GM18498 (cell line): ENCODE results near the gene NFKBIL1.

Source experiments
- ATAC-seq: cut with Tn5 transposase; IDR thresholded peaks from one replicate; pipeline ENCODE4 v1.9.1; 2021; ENCODE audit warnings: mild to moderate bottlenecking, moderate library complexity; ENCODE audit not compliant: unreplicated experiment

Gene NFKBIL1

DNA sequence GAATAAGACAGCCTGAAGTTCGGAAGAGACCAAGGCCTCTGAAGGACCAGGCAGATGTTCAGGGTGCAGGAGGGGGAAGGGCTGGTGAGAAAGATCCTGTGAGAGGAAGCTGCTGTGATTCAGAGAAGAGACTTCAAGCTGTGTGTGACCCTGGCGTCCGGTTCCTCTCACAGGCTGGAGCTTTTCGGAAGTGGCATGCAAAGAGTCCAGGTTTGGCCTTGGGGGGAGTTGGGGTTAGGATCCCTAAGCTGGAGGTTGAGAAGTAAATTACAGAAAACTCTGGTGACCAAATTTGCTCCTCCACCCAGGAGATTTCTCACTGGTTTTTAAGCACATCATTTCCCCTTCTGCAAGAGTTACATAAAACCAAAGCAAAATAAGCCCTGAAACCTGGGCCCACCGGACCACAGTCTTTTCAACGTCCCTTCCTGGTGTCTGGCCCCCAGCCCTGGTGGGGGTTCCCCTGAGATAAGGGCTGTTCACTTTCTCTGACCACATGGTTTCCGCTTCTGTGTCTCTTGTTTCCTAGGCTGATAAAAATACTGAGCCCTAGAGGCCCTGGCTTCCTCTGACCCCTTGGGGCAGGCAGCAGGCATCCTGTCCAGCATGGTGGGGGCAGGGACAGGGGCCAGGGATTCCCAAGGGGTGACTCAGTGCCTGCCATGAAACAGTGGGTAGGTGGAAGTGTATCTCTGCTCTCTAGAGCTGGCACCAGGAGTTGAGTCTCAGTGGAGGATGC, 12.7 kb downstream of the NFKBIL1 start:
- peak; percentile 68 for ATAC-seq

DNA sequence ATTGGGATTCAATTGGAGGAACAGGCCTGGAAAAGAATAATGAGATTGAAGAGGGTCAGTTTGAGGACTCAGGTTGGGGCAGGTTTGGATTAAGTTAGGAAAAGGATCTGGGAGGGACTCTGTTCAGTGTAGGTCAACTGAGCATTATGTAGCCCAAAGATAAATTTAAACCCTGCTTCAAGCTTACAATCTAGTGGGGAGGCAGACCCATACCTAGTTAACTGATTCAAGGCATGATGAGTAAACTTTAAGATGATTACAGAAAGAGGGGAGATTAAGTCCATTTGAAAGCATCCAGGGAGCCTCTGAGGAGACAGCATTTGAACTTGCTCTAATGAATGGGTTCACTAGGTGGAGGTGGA, 13.3 kb downstream of the NFKBIL1 start:
- ATAC-seq: no peak

DNA sequence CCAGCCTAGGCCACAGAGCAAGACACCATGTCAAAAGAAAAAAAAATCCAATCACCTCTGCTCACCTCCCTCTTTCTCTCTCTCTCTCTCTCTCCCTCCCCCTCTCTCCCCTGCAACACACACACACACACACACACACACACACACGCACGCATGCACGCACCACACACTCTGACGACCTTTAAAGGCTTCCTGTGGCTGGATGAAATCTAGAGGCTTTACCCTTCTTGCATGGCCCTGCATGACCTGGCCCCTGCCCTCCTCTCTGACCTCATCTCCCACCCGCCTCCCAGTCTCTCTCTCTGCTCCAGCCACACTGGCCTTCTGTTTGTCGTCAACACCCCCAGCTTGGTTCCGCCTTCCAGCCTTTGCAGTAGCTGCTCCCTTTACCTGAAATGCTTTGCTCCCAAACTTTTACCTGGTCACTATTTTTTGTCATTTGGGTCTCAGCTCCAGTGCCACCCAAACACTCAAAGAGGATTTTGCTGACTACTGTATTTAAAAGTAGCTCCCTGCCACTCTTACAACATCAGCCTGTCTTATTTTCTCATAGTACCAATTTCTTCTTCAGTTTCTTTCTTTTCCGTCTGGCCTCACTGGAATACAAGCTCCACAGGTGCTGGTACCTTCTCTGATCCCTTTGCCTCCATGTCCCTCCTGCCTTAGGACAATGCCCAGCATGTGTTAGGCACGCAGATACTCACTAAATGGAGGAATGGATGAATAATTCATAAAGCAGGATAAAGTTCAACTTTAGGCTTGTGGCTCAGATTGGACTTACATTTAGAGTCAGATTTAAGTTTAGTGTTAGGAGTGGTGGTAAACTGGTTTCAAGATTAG, 20.3 kb downstream of the NFKBIL1 start:
- no peak for ATAC-seq

DNA sequence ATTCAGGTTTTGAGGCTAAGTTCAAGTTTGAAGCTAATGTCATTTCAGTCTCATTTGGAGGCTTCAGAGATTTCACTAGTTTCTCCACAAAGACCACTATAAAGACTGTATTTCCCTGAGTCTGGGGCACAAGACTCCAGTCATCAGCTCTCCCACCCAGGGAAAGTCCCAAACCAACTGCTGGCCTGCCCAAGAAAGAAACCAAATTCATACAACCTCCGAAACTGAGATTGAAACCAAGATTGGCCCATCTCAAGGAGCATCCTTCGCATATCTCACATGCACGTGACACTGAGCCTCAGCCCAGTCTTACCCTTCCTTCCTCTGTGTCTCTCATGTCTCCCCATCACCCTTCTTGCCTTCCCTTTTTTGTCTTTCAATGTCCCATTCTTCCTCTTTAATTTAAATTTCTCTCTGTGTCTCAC, 21.1 kb downstream of the NFKBIL1 start:
- ATAC-seq: peak; percentile 63

DNA sequence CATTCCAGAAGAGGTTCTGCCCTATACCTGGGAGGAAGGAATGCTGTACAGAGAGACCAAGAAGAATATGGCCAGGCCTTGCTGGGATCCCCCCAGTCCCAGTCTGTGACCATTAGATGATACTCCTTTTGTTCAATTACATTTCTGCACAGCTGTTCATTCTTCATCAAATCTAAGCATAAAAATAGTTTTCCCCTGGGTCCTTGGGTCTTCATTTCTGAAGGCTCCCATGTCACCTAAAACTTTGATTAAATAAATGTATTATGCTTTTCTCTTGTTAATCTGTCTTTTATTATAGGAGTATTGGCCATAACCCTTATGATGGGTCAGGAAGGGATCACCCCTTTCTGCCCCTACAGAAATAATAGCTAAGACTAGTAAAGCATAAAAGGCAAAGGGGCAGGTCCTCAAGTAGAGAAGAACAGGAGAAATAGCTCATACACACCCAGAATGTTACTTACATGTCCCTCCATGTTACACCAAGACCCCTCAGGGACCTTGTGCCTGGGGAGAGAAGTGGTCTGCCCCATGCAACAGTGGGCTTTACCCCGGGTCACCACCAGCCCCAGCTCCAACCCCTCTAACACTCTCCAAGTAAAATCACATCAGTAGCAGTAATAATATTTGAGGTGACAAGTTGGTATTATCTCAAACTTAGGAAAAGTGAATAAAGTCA, 22.6 kb downstream of the NFKBIL1 start:
- no peak for ATAC-seq

DNA sequence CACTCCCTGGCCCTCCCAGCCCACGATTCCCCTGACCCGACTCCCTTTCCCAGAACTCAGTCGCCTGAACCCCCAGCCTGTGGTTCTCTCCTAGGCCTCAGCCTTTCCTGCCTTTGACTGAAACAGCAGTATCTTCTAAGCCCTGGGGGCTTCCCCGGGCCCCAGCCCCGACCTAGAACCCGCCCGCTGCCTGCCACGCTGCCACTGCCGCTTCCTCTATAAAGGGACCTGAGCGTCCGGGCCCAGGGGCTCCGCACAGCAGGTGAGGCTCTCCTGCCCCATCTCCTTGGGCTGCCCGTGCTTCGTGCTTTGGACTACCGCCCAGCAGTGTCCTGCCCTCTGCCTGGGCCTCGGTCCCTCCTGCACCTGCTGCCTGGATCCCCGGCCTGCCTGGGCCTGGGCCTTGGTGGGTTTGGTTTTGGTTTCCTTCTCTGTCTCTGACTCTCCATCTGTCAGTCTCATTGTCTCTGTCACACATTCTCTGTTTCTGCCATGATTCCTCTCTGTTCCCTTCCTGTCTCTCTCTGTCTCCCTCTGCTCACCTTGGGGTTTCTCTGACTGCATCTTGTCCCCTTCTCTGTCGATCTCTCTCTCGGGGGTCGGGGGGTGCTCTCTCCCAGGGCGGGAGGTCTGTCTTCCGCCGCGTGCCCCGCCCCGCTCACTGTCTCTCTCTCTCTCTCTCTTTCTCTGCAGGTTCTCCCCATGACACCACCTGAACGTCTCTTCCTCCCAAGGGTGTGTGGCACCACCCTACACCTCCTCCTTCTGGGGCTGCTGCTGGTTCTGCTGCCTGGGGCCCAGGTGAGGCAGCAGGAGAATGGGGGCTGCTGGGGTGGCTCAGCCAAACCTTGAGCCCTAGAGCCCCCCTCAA, 24.9 kb downstream of the NFKBIL1 start, which contains the start of gene LTA:
Gene LTA (plus strand): TSS at position 249 of the 871 bp plus-strand sequence. CDS start 454 bp downstream, at position 703.
- ATAC-seq: peak; percentile 45

DNA sequence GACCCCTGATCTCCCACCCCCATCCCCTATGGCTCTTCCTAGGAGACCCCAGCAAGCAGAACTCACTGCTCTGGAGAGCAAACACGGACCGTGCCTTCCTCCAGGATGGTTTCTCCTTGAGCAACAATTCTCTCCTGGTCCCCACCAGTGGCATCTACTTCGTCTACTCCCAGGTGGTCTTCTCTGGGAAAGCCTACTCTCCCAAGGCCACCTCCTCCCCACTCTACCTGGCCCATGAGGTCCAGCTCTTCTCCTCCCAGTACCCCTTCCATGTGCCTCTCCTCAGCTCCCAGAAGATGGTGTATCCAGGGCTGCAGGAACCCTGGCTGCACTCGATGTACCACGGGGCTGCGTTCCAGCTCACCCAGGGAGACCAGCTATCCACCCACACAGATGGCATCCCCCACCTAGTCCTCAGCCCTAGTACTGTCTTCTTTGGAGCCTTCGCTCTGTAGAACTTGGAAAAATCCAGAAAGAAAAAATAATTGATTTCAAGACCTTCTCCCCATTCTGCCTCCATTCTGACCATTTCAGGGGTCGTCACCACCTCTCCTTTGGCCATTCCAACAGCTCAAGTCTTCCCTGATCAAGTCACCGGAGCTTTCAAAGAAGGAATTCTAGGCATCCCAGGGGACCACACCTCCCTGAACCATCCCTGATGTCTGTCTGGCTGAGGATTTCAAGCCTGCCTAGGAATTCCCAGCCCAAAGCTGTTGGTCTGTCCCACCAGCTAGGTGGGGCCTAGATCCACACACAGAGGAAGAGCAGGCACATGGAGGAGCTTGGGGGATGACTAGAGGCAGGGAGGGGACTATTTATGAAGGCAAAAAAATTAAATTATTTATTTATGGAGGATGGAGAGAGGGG, 26.1 kb downstream of the NFKBIL1 start:
- no peak for ATAC-seq

DNA sequence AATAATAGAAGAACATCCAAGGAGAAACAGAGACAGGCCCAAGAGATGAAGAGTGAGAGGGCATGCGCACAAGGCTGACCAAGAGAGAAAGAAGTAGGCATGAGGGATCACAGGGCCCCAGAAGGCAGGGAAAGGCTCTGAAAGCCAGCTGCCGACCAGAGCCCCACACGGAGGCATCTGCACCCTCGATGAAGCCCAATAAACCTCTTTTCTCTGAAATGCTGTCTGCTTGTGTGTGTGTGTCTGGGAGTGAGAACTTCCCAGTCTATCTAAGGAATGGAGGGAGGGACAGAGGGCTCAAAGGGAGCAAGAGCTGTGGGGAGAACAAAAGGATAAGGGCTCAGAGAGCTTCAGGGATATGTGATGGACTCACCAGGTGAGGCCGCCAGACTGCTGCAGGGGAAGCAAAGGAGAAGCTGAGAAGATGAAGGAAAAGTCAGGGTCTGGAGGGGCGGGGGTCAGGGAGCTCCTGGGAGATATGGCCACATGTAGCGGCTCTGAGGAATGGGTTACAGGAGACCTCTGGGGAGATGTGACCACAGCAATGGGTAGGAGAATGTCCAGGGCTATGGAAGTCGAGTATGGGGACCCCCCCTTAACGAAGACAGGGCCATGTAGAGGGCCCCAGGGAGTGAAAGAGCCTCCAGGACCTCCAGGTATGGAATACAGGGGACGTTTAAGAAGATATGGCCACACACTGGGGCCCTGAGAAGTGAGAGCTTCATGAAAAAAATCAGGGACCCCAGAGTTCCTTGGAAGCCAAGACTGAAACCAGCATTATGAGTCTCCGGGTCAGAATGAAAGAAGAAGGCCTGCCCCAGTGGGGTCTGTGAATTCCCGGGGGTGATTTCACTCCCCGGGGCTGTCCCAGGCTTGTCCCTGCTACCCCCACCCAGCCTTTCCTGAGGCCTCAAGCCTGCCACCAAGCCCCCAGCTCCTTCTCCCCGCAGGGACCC, 27.0 kb downstream of the NFKBIL1 start:
- no peak for ATAC-seq

DNA sequence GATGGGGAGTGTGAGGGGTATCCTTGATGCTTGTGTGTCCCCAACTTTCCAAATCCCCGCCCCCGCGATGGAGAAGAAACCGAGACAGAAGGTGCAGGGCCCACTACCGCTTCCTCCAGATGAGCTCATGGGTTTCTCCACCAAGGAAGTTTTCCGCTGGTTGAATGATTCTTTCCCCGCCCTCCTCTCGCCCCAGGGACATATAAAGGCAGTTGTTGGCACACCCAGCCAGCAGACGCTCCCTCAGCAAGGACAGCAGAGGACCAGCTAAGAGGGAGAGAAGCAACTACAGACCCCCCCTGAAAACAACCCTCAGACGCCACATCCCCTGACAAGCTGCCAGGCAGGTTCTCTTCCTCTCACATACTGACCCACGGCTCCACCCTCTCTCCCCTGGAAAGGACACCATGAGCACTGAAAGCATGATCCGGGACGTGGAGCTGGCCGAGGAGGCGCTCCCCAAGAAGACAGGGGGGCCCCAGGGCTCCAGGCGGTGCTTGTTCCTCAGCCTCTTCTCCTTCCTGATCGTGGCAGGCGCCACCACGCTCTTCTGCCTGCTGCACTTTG, 28.0 kb downstream of the NFKBIL1 start, which contains the start of gene TNF:
Gene TNF (plus strand): TSS at position 231 of the 567 bp plus-strand sequence. CDS start 177 bp downstream, at position 408.
- no peak for ATAC-seq

DNA sequence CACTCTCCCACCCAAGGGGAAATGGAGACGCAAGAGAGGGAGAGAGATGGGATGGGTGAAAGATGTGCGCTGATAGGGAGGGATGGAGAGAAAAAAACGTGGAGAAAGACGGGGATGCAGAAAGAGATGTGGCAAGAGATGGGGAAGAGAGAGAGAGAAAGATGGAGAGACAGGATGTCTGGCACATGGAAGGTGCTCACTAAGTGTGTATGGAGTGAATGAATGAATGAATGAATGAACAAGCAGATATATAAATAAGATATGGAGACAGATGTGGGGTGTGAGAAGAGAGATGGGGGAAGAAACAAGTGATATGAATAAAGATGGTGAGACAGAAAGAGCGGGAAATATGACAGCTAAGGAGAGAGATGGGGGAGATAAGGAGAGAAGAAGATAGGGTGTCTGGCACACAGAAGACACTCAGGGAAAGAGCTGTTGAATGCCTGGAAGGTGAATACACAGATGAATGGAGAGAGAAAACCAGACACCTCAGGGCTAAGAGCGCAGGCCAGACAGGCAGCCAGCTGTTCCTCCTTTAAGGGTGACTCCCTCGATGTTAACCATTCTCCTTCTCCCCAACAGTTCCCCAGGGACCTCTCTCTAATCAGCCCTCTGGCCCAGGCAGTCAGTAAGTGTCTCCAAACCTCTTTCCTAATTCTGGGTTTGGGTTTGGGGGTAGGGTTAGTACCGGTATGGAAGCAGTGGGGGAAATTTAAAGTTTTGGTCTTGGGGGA, 28.7 kb downstream of the NFKBIL1 start:
- no peak for ATAC-seq

DNA sequence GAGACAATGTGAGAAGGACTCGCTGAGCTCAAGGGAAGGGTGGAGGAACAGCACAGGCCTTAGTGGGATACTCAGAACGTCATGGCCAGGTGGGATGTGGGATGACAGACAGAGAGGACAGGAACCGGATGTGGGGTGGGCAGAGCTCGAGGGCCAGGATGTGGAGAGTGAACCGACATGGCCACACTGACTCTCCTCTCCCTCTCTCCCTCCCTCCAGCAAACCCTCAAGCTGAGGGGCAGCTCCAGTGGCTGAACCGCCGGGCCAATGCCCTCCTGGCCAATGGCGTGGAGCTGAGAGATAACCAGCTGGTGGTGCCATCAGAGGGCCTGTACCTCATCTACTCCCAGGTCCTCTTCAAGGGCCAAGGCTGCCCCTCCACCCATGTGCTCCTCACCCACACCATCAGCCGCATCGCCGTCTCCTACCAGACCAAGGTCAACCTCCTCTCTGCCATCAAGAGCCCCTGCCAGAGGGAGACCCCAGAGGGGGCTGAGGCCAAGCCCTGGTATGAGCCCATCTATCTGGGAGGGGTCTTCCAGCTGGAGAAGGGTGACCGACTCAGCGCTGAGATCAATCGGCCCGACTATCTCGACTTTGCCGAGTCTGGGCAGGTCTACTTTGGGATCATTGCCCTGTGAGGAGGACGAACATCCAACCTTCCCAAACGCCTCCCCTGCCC, 29.6 kb downstream of the NFKBIL1 start:
- ATAC-seq: no peak

DNA sequence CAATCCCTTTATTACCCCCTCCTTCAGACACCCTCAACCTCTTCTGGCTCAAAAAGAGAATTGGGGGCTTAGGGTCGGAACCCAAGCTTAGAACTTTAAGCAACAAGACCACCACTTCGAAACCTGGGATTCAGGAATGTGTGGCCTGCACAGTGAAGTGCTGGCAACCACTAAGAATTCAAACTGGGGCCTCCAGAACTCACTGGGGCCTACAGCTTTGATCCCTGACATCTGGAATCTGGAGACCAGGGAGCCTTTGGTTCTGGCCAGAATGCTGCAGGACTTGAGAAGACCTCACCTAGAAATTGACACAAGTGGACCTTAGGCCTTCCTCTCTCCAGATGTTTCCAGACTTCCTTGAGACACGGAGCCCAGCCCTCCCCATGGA, 30.2 kb downstream of the NFKBIL1 start:
- no peak for ATAC-seq

DNA sequence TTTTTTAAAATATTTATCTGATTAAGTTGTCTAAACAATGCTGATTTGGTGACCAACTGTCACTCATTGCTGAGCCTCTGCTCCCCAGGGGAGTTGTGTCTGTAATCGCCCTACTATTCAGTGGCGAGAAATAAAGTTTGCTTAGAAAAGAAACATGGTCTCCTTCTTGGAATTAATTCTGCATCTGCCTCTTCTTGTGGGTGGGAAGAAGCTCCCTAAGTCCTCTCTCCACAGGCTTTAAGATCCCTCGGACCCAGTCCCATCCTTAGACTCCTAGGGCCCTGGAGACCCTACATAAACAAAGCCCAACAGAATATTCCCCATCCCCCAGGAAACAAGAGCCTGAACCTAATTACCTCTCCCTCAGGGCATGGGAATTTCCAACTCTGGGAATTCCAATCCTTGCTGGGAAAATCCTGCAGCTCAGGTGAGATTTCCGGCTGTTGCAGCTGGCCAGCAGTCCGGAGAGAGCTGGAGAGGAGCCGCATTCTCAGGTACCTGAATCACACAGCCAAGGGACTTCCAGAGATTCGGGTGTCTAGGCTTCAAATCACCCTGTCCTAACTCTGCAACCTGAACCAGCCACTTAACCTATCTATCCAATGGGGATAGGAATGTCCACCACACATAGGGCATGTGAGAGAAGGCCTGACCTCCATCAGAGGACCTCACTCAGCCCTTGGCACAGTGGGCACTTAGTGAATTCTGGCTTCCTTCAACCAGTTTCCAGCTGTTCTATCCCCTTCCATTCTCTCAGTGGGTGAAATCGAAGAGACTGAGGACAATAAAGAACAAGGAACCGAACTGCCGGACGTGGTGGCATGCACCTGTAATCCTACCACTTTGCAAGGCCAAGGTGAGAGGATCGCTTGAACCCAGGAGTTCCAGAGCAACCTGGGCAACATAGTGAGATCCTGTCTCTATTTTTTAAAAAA, 31.0 kb downstream of the NFKBIL1 start:
- ATAC-seq: no peak

DNA sequence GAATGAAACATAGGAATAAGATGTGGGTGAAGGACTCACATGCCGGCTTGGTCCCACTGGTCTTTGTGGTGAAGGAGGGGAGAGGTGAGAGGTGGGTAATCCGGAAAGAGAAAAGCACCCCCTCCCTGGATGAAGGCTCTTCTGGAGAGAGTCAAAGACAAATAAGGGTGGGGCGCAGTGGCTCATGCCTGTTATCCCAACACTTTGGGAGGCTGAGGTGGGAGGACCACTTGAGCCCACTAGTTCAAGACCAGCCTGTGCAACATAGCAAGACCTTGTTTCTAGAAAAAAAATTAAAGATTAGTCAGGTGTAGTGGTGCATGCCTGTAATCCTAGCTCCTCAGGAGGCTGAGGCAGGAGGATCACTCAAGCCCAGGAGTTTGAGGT, 31.7 kb downstream of the NFKBIL1 start:
- no peak for ATAC-seq

DNA sequence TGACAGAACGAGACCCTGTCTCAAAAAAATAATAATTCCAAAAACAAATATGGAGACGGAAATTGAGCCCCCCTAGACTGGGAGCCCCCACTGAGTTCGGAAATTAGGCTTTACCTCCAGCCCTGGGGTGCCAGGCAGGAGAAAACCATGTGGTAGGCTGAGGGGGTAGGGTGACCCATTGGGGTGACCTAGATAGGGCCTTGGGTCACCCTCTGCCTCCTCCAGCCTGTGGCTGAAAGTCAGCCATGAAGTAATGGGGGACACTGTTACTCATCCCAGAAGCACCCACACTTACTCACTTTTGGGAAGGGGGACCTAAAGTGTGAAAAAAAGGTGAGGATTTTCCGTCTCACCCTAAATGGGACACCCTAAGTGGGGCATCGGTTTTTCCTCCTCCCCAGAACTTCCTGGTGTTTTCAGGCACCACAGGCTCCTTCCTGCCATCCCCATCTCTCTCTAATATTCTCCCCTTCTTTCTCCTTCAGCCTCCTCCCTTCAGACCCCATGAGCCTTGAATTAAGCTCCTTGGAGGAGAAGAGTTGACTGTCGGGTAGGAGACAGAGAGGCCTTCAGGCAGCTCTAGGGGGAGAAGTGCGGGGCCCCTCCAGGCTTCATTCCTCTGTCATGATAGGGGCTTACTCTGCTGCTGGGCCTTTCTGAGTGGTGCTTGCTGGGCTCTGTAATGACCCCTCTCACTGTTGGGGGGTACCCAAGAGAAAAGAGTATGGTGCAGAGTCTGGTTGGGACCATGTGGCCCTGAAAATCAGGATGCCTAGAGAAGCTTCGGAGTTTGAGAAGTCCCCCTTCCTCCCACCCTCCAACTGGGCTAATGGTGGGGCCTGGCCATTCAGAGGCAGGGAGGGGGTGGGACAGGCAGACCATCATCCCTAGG, 32.4 kb downstream of the NFKBIL1 start:
- ATAC-seq: no peak
